ENCODE measurements around the gene SIL1. TPM values are rescaled to one million over a fixed set of nuclear protein-coding genes. Genes with fewer than 3 reads are reported as not detected.

The SIL1 gene
- total and polyA plus RNA-seq, 2 donors (not counting 3 experiments of a cell fraction or from before 2014, with no cell fraction given): 47.6 to 67.2 TPM

GRCh38 chr5:139025651-139026050 is 172.5 kb downstream of the SIL1 start:
- Histone ChIP-seq H2AFZ (ENCODE audit: low read depth, low read length) (no peak overlapping the region), H3K9me3 (replicated peaks; ENCODE audit: control insufficient read depth, insufficient read depth, low read length) (no peaks in the 10 kb centered on the region), H3K4me3 (replicated peaks in 1 of 3; ENCODE audit: insufficient read depth in 1 of 3, low read depth in 1 of 3, low read length in 3 of 3) (no peak overlapping the region), H3K79me2 (ENCODE audit: control insufficient read depth, insufficient read depth, low read length) (no peaks in the 10 kb centered on the region), H3K4me2 (ENCODE audit: insufficient read depth, low read length) (no peak overlapping the region), H3K4me1 (ENCODE audit: control insufficient read depth, extremely low read depth, insufficient read depth, low read length) (peaks cover 4% of the 10 kb centered on the region), H3K9ac (replicated peaks; ENCODE audit: extremely low read depth, insufficient read depth, low read length) (no peak overlapping the region), H4K20me1 (replicated peaks; ENCODE audit: control insufficient read depth, extremely low read depth, insufficient read depth, low read length) (no peaks in the 10 kb centered on the region), H3K27ac (ENCODE audit: insufficient read depth, low read depth, low read length) (no peak overlapping the region), H3K27me3 (ENCODE audit: control insufficient read depth in 2 of 2, insufficient read depth in 2 of 2, low read length in 2 of 2) (no peaks in the 10 kb centered on the region), H3K36me3 (ENCODE audit: control insufficient read depth in 2 of 2, extremely low read depth in 1 of 2, insufficient read depth in 2 of 2, low read length in 2 of 2) (no peaks in the 10 kb centered on the region), H3K9me1 (replicated peaks; ENCODE audit: control insufficient read depth, extremely low read depth, insufficient read depth, low read length) (no peaks in the 10 kb centered on the region)
- dilution Hi-C loops (cut with MboI; ENCODE audit: extremely low pct_ligation_motif_present, low sequenced_read_pairs): no loop called here
- ChIA-PET POLR2A (no interaction called here), CTCF (interaction anchor here (1.6 kb wide), 1 partner anchor 14 kb away, joined by 5 read pairs; no protein-coding TSS in a partner anchor)
- TF ChIP-seq MYC (IDR thresholded peaks at IDR 0.05; ENCODE audit: low read depth, low read length) (no peak), POLR2AphosphoS5 (IDR thresholded peaks at IDR 0.05; ENCODE audit: insufficient read depth, low read depth, low read length) (no peak), MAX (IDR thresholded peaks at IDR 0.05; ENCODE audit: insufficient read depth, insufficient read length) (no peak)
- intact Hi-C loops (cut with micrococcal nuclease): no loop called here
- DNase-seq (ENCODE audit: low read depth, low spot score) (no peak), FAIRE-seq (no peak)
- BruUV-seq (replicated peaks): no TSS peak

GRCh38 chr5:139023286-139023685 is 174.9 kb downstream of the SIL1 start:
- ChIA-PET POLR2A (interaction anchor here (0.5 kb wide), 1 partner anchor 1533 kb away, joined by 3 read pairs; no protein-coding TSS in a partner anchor), CTCF (interaction anchor here (0.9 to 1.2 kb wide), 2 partner anchors 28 to 199 kb away, joined by 3 to 4 read pairs; no protein-coding TSS in a partner anchor)
- no peak for TF ChIP-seq MAX (IDR thresholded peaks at IDR 0.05; ENCODE audit: insufficient read depth, insufficient read length)
- no peak for TF ChIP-seq MYC (IDR thresholded peaks at IDR 0.05; ENCODE audit: low read depth, low read length)
- TF ChIP-seq FOS (IDR thresholded peaks at IDR 0.05; ENCODE audit: borderline replicate concordance, insufficient read depth, low read length): no peak
- TF ChIP-seq EZH2 (IDR thresholded peaks at IDR 0.05; ENCODE audit: borderline replicate concordance, low read depth, low read length, severe bottlenecking): no peak
- no peak for TF ChIP-seq POLR2AphosphoS5 (IDR thresholded peaks at IDR 0.05; ENCODE audit: insufficient read depth, low read depth, low read length)
- TF ChIP-seq POLR2A (IDR thresholded peaks at IDR 0.05; ENCODE audit: low read depth, low read length): no peak
- no peak for TF ChIP-seq GATA2 (IDR thresholded peaks at IDR 0.05; ENCODE audit: insufficient read depth, insufficient read length, low read depth, low read length)
- TF ChIP-seq CTCF (IDR thresholded peaks at IDR 0.05; ENCODE audit: extremely low read depth in 1 of 2, insufficient read depth in 1 of 2, low read depth in 1 of 2, low read length in 2 of 2): no peak
- no peak for TF ChIP-seq JUN (IDR thresholded peaks at IDR 0.05; ENCODE audit: borderline replicate concordance, insufficient read depth, insufficient read length, low read depth)
- H3K36me3 ChIP-seq (ENCODE audit: control insufficient read depth in 2 of 2, extremely low read depth in 1 of 2, insufficient read depth in 2 of 2, low read length in 2 of 2): no peaks in the 10 kb centered on the region
- peaks cover 4% of the 10 kb centered on the region for H3K4me1 ChIP-seq (ENCODE audit: control insufficient read depth, extremely low read depth, insufficient read depth, low read length)
- H2AFZ ChIP-seq (ENCODE audit: low read depth, low read length): no peak overlapping the region
- H3K9me3 ChIP-seq (replicated peaks; ENCODE audit: control insufficient read depth, insufficient read depth, low read length): no peaks in the 10 kb centered on the region
- H4K20me1 ChIP-seq (replicated peaks; ENCODE audit: control insufficient read depth, extremely low read depth, insufficient read depth, low read length): no peaks in the 10 kb centered on the region
- no peaks in the 10 kb centered on the region for H3K79me2 ChIP-seq (ENCODE audit: control insufficient read depth, insufficient read depth, low read length)
- H3K9me1 ChIP-seq (replicated peaks; ENCODE audit: control insufficient read depth, extremely low read depth, insufficient read depth, low read length): no peaks in the 10 kb centered on the region
- BruUV-seq (replicated peaks): no TSS peak
- H3K9ac ChIP-seq (replicated peaks; ENCODE audit: extremely low read depth, insufficient read depth, low read length): no peak overlapping the region
- DNase-seq (ENCODE audit: low read depth, low spot score) (peak; percentile 84), FAIRE-seq (no peak)
- no peaks in the 10 kb centered on the region for H3K27me3 ChIP-seq (ENCODE audit: control insufficient read depth in 2 of 2, insufficient read depth in 2 of 2, low read length in 2 of 2)
- H3K27ac ChIP-seq (ENCODE audit: insufficient read depth, low read depth, low read length): no peak overlapping the region
- no peak overlapping the region for H3K4me2 ChIP-seq (ENCODE audit: insufficient read depth, low read length)
- intact Hi-C loops (cut with micrococcal nuclease): no loop called here
- dilution Hi-C loops (cut with MboI; ENCODE audit: extremely low pct_ligation_motif_present, low sequenced_read_pairs): no loop called here
- no peak overlapping the region for H3K4me3 ChIP-seq (replicated peaks in 1 of 3; ENCODE audit: insufficient read depth in 1 of 3, low read depth in 1 of 3, low read length in 3 of 3)
